GM19328 (cell line): ENCODE data around the gene ATRN.

Experiments used
- ATAC-seq: cut with Tn5 transposase; IDR thresholded peaks from one replicate; pipeline ENCODE4 v1.9.1; 2021; ENCODE audit warnings: mild to moderate bottlenecking, moderate library complexity; ENCODE audit not compliant: unreplicated experiment

The ATRN gene

DNA sequence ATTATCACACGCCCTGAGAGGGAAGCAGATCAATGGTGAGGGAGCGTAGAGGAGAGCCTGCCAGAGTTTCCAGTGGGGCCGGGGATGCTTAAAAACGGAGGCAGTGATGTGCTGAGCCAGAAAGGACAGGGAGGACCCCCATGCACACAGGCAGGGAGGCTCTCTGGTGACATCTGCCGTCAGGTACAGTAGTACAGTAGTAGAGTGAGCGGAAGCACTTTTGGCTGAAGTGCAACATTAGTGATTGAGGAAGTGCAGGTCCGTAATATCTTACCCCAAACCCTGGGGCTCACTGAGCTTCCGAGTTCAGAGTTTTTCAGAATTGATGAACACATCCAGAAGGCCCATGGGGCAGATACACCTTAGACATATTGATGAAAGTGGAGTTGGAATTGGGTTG, 150.3 kb downstream of the ATRN start:
- ATAC-seq, result no peak

- ATAC-seq, result no peak
These were observed 151.6 kb downstream of the ATRN start for GRCh38 chr20:3622406-3622805.

DNA sequence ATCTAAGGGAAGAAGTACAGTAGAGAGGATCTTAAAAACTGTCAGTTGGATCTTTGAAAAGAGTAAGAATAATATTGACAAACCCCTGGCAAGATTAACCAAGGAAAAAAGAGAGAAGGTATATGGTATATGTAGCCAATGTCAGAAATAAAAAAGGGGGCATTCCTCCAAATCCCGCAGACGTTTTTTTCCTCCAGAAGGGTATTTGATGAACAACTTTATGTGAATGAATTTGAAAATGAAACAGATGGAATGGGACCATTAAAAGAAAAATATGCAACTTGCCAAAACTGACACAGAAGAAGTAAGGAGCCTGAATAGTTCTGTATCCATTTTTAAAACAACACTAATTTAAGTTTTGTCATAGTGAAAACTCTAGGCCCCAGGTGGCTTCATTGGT, 156.7 kb downstream of the ATRN start:
- no peak for ATAC-seq

DNA sequence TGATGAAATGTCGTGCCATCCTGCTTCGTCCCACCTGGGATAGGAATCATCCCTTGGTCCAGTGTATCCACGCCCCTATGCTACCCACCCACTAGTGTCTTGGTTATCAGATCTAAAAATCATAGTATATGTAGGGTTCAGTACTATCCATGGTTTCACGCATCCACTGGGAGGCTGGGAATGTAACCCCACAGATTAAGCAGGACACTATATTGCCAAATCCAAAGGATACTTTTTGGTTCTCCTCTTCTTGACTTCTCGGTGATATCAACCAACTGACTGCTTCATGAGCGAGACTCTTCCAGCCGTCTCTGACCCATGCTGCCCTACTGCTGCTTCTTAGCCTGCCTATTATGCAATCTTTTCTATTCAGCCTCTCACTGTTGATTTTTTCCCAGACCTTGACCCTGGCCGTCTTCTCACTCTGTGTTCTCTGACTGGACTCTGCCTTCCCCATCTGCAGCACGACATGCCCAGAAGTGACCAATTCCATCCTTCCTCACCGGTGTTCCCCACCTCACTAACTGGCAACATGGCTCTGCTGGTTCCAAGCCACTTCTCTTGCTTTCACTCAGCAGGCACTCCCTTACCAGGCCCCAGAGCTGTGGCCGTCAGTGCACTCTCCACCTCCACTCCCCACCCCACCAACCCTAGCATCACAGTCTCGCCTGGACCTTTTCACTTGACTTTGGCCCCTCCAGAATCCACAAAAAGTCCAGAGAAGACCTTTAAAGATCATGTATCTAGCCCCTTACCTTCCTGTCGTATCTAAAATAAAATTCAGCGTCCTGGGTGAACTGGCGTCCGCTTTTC, 157.9 kb downstream of the ATRN start:
- no peak for ATAC-seq

DNA sequence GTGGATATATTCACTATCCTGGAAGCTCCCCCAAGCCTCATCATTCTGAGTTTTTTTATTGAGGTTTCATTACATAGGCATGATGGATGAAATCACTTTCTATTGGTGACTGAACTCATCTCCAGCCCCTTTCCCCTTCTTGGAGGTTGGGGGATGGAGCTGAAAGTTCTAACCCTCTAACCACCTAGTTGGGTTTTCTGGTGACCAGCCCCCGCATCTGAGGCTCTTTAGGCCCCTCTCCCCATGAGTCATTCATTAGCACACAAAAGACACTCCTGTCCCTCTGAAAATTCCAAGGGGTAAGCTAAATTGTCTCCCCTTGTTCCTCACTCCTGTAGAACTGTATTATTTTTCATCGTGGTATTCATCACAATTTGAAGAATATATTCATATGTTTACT, 159.1 kb downstream of the ATRN start:
- ATAC-seq, result no peak

DNA sequence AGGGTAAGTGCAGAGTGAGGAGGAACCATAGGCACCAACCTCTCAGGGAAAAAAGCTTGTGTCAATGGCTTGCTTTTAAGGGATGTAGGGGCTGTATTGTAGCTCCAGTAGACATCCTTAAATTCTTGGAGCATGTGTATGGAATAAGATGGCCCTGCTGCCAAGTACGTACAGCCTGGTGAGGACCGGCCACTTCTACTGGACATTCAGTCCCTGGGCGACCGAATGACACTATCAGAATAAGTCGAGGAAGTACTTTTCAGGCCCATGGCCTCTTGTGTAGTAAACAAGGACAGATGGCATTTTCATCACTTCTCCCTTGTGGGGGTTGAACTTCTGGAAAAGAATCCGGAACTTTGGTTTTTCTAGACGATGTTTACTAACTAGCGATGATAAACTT, 159.6 kb downstream of the ATRN start:
- no peak for ATAC-seq

- ATAC-seq, result no peak
These were observed 160.7 kb downstream of the ATRN start for GRCh38 chr20:3631534-3631933.

- ATAC-seq, result no peak
These were observed 161.6 kb downstream of the ATRN start for GRCh38 chr20:3632311-3633004.

DNA sequence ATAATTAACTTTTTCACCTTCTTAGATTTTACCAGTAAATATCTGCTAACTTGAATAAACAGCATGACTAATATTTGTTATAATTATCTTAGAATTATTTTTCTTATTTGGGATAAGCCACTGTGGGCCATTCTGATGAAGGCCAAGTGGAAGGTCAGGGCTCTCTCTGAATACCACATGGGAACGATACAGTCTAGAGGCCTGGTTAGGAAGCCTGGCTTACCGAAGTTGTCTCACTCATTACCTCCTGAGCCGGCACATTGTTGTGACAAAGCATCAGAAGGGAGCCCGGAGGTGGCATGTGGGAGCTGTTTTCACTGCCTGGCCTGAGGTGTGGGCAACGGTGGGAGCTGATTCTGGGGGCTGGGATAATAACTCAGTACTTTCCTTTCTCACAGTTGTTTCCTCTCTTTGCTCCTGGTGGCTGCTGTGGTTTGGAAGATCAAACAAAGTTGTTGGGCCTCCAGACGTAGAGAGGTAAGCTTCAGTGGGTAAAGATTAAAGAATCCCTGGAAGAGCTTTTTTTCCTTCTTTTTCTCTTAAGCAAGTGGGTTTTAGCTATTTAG, 163.2 kb downstream of the ATRN start:
- no peak for ATAC-seq

GRCh38 chr20:3635346-3635745, 164.5 kb downstream of the ATRN start:
- ATAC-seq, result no peak

DNA sequence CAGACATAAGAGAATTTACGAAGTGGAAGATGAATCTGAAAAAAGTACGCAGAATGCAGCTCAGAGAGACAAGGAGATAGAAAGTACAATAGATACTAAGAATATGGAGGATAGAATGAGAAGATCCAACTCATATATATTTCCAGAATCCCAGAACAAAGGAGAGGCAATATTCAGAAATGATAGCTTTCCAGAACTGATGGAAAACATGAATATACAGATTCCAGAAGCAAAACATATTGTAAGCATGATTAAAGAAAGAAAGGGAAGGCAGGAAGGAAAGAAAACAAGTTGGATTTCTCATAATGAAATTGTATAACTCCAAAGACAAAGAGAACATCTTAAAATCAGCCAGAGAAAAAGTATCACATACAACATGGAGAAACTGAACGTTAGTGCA, 169.4 kb downstream of the ATRN start:
- no peak for ATAC-seq

DNA sequence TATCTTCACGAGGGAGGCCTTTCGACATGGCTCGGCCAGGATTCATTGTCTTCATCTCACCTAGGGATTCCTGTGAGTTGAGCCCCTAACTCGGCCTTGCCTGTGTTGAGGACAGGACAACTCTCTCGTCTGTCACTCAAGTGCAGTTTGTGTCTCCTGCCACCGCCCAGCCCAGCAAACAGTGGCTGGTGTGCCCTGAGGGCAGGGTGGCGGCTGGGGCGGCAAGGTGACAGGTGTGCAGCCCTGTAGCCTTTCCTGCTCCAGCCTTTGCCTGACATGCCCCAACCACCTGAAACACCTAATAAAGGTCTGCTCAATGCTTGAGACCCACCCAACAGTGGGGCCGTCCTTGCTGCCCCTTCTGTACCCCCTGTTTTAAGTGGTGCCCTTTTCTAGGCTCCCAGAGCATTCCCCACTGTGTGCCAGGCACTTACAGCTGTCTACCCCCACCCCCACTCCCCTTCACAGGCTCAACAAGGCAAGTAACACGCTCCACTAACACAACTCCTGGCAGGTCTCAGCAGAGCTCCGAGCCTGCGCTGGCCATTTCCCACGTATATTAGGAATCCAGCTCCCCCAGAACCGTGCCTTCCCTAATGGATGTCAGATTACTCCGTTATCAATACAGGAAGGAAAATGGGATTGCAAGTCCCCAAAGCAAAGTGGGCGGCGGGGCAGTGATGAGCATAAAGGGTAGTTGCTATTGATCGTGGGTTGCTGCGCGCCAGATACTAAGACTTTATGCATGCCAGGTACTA, 174.7 kb downstream of the ATRN start:
- no peak for ATAC-seq

DNA sequence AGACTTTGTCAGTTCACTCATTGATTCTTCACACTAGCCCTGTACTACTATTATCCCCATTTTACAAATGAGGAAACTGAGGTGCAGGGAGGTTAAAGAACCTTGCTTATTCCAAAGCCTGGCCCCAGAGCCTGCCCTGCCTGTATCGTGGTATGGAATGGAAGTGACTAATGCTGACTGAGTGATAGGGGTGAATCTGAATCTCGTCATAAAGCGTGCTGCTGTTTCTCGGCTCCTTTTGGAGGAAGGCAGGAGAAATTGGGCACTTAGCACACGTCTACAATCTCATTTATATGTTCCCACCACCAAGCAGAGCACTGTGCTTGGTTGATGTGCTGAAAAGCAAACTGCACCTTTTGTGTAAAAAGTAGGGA, 175.2 kb downstream of the ATRN start:
- ATAC-seq, result no peak

- no peak for ATAC-seq
These were observed 175.8 kb downstream of the ATRN start for GRCh38 chr20:3646651-3647050.

DNA sequence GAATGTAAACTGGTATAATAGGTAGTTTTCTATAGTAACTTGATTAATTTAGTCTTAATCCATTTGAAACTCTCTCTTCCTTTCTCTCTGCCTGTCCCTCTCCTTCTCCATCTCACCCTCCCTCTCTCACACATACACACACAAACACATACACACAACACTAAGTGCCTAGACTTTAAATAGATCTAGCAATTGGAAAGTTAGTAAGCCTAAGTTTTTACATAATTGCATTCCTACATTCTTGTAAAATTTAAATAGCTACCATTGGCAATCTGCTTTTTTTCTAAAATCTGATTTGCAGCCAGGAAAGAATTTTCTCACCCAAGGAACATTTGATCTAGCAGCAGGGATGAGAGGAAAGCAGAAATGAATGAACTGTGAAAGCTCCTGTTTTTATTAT, 176.7 kb downstream of the ATRN start:
- ATAC-seq, result no peak

DNA sequence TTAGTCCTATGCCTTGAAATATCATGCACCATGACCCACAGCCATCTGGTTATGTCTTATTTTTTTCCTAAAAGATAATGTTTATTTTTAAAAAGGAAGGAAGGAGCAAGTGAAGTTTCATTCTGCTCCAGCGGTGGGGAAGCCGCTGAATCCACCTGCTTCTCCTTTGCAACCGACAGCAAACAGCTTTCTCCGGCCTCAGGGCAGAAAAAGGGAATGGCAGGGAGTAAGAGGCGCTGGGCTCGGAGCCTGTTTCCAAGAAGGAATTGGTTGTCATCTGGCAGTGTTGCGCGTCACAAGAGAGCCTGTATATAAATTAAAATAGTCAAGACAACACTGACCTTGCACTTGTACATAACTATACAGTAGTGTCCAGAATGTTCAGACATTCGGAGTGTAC, 178.1 kb downstream of the ATRN start:
- no peak for ATAC-seq

GRCh38 chr20:3651204-3651962, 180.6 kb downstream of the ATRN start:
- ATAC-seq, result no peak

DNA sequence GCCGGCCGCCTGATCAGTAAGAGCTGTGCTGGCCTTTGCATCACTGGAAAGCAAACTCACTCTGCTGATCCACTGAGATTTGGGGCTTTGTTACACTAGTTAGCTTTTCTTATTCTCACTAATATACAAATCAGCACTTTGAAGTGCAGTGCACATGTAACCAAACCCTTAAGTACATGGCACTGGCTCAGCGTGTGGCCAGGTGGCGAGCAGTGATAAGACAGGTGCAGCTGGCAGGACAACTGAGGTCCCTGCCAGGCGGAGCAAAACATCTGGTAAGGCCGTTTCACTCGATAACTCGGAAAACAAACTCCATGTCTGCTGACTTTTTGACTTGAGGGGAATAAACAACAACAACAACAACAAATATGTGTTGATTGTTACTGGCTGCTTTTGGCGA, 181.4 kb downstream of the ATRN start:
- ATAC-seq, result no peak

GRCh38 chr20:3652676-3653596, 182.1 kb downstream of the ATRN start:
- no peak for ATAC-seq

- no peak for ATAC-seq
These were observed 183.1 kb downstream of the ATRN start for GRCh38 chr20:3653921-3654320.
